Activated CD8-positive, alpha-beta memory T cell treated with anti-CD3 and anti-CD28 coated beads, Interleukin-2, amount 50 U/mL, for 1 hour (primary cell): ENCODE data around the gene TTLL11.

ENCODE experiments used
- DNase-seq: peaks from one replicate; pipeline ENCODE4 v3.0.0-alpha.2; 2020; ENCODE audit errors: extremely low read depth

TTLL11 gene

DNA sequence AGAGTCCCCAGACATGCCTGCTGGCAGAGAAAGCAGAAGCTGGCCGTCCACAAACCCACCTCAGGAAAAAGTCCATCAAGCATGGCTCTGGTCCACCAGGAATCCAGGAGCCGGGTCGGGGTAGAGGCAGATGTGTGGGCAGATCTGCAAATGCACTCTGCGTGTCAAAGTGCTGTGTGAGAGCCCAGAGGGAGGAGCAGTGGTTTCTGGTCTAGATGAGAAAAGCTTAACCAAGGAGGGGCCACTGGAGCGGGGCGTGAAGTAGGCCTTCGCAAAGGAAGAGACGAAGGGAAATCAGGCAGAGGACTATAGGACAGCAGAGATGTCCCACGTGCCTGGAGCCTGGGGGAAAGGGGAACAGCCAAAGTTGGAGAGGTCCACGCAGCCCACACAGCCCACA lies 40.0 kb downstream of the TTLL11 start:
- no peak for DNase-seq

DNA sequence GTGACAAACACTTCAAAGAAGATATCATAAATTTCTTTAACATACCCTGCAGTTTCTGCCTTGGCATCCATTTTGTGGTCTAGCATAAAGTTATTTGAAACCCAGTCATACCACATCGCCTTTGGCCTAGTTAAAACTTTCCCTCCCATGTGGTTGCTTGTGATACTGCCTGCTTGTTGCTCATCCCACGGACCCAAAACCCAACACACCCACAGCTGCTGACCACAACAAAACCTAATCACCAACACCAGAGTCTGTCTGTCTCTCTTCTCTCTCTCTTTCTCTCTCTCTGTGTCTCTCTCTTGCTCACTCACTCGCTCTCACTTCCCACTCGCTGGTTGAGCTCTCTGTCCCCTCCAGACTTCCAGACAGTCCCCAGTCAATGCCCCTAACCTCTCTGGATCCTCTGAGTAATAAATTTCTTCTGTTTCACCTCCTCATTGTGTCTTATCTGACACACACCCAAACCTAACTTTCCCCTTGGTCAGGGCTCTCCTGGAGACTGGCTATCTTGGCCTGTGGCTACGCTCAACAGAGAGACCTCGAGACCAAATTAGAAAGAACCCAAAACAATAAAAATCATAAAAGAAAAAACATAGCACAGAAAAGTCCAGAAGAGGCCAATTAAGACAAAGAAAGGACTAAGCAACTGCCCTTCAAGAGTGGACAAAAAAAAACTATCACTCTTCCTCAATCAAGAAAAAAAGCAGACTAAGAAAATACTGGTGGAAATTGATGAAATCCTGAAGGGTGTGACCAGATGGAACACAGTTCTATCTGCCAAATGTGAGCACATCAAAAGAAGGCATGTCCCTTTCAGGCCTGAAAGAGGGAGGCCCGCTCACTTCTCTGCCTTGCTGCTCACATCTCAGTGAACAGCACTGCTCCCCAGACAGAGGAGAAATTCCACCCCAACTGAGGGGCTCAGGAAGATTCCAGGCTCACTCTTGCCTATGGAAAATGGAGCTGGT lies 41.5 kb downstream of the TTLL11 start:
- no peak for DNase-seq

DNA sequence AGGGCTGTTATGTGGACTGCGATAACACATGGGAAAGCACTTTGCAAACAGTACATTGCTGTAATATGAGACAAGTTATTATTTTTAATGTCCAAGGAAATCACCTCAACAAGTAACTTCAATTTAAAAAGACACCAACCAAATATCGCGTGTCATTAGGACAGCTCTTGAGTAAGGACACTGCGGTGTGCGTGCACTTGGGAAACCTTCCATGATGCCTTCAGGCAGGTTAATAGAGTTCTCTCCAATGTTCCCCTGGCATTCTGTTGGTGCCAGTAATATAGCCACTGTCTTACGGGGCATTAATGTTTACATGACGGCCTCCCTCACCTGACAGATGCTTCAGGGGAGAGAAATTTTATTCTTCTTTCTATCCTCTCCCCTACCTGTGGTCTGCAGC lies 42.9 kb downstream of the TTLL11 start:
- no peak for DNase-seq

DNA sequence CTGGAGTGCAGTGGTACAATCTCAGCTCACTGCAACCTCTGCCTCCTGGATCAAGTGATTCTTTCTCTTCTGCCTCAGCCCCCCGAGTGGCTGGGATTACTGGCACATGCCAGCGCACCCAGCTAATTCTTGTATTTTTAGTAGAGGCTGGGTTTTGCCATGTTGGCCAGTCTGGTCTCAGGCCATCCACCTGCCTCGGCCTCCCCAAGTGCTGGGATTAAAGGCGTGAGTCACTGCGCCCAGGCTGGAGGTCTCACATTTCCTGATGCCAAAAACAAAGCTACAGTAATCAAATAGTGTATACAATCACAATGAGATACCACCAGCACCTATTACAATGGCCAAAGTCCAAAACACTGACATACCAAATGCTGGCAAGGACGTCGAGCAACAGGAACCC lies 51.1 kb downstream of the TTLL11 start:
- no peak for DNase-seq

DNA sequence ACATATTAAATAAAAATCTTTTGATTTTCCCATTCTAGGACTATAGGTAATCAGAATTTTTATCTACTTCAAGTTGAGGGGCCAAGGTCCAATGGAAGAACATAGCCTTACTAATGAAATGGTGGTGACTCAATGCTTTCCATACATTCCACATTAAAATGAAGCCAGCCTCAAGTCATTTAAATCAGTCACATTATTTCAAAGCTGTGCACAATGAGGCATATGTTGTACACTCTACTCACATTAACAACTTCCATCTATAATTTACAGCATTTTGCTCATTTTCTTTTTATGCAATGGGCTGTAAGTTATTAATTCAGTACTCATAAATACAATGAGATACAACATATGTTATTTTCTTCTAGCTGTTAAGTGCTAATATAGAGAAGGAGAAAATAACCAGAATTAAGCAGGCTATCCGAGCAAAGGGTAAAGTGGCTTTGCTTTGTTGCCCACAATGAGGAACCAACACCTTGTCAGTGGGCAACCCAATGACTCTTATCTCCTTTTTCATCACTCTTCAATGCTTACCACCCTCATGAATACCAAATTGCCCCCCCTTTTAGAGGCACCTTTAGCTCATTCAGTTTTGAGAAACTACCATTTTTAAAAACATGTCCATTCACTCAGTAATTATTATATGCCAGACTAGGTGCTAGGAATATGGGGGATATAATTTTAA lies 52.4 kb downstream of the TTLL11 start:
- no peak for DNase-seq

DNA sequence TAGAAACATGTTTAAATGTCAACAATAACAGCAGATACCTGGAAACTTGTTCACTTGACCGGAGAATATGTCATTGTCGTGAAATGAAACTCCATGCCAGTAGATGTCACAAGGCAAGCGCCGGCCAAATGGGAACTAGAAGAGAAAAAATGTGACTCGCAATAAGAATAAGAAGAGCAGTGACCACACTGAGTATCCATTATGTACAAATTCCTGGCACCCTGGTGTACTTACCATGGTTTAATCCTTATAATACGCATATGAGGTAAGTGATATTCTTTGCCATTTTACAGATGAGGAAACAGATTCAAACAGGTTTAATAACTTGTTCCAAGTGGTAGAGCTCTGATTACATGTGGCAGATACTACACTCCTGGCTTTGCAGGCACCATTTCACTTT lies 53.9 kb downstream of the TTLL11 start:
- DNase-seq: no peak

DNA sequence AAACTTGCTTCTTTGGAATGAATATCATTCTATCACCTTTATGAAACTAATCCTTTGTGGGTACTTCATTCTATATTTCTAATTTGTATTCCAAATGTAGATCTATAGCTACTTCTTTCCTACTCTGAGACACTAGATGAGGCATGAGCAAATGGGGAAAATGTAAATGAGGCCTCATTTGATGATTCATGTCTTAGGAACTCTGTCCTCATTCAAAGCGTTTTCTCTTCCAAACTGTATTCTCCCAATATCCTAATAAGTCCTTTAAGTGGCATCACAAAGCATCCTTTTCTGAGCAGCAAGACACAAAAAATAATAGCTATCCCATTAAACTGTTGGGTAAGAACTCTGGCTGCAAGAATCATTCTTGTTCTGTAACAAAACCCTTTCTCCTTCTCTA lies 56.1 kb downstream of the TTLL11 start:
- DNase-seq: no peak

DNA sequence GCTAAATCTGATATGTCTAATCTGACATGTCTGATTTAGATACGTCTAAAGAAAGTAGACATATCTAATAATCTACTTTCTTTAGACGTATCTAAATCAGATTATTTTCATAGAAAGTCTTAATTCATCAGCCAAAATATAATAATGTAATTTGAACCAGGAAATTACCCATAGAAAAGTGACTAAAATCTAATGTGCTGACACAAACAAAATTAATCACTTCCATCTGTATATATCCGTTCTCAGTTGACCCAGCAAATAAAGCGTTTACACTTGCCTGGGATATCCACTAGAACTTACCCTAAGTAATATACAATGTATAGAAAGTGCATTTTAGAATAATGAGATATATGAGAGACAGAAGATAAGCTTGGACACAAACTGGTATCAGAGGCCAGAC lies 56.7 kb downstream of the TTLL11 start:
- DNase-seq: no peak

DNA sequence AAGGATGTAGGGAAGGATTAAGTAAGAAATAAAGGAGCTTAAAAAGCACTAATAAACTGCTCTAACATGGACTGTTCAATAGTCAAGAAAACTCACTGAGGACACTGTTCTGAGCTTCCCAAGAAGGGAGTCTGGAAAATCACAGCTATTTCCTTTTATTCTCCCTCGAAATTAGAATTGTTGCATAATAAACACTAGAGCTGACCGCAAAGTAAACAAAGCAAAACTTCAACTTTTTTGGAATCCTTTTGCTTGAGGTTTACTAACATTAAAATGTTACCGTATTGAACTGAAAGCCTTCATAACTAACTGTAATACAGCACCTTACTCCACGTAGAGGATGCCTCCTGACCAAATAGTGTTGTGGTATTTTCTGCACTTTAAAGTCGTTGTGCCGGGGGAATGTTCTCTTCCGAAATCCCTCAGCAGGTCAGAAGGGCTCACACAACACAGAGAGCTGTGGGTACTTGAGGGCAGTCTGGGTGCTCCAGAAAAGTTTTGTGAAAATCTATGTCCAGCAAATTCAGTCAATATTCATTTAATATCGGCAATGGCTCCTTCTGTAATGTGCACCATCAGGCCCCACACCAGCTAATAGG lies 59.2 kb downstream of the TTLL11 start:
- no peak for DNase-seq

DNA sequence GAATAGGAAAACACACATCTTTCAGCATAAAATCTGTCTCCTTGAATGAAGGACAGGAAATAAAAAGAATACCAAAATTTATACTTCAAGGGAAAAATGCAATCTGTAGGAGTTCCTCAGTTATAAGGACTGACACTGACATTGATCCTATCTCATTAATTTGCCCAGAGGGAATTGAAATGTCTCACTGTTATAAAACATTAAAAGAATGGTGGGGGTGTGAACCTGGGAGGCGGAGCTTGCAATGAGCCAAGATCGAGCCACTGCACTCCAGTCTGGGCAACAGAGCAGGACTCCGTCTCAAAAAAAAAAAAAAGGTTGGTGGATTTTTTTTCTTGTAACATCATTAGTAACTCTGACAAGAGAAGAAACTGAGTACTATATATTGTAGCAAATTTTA lies 60.8 kb downstream of the TTLL11 start:
- DNase-seq: no peak

DNA sequence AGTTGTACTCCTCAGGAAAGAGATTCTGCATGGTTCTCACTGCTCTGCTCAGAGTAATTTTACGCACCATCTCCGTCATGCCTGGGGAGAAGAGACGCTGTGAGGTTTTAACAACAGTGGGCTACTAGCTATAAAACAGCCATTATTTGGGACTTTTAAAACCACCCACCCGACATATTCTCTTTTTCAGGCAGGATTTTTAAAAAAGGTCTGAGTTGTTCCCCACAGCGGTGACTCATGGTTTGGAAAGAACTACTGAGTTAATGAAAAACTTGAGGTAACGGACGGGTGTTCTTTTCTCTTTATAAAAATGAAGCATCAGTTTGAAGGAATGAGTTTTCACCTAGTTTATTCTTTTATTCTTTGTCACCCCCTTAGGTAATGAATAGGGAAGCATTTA lies 61.3 kb downstream of the TTLL11 start:
- DNase-seq: no peak

DNA sequence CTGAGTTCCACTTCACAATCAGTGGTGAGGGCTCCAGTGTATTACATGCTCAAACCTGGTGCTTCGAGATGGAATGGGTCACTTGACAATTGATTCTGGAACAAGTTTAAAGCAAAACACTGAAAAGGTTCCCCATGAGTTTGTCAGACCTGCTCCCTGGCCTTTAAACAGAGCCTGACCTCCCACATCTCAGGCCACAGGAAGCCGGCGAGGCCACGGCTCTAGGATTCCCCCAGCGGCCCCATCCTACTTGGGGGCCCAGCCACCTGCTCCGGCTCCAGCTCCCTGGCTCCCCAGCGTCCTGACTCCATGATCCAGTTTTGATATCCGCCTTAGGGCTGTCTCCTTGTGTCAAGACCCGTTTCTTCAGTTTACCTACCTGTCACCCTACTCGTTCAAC lies 62.0 kb downstream of the TTLL11 start:
- no peak for DNase-seq

DNA sequence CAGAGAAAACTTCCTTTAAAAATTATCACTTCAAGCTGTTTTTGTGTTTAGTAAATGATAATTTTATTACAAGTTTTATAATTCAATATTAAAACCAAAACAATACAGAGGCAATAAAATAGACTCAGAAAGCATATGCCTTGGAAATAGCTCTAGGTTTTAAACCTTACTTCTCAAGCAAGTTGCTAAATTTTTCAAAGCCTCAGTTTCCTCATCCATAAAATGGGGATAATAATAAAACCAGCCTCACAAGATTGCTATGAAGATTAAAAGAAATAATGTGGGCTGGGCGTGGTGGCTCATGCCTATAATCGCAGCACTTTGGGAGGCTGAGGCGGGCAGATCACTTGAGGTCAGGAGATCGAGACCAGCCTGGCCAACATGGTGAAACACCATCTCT lies 62.8 kb downstream of the TTLL11 start:
- DNase-seq: no peak

DNA sequence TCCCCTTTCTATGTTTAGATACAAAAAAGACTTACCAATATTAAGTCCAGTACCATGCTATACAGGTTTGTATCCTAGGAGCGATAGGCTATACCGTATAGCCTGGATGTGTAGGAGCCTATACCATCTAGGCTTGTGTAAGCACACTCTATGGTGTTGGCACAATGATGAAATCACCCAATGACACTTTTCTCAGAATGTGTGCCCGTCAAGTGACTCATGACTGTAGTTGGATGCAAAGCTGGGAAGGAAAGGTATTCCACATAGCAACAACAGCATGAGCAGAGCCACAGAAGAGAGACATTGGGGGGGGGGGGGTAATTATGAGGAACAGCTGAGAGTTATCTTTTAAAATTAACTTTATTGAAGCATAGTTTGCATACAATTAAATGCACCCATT lies 63.2 kb downstream of the TTLL11 start:
- DNase-seq: no peak

DNA sequence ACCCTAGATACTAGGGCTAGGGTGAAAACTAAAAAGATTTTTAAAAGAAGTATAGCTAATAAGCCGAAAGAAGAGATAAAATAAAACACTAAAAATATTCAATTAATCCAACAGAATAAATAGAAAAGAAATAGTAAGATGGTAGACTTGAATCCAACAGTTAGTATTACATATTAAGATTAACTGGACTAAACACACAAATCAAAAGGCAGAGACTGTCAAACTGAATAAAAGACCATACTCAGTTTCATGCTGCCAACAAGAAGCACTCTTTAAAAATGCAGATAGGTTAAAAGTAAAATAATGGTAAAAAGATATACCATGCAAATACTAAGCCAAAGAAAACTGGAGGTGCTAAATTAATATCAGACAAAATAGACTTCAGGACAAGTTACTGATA lies 65.0 kb downstream of the TTLL11 start:
- DNase-seq: no peak

DNA sequence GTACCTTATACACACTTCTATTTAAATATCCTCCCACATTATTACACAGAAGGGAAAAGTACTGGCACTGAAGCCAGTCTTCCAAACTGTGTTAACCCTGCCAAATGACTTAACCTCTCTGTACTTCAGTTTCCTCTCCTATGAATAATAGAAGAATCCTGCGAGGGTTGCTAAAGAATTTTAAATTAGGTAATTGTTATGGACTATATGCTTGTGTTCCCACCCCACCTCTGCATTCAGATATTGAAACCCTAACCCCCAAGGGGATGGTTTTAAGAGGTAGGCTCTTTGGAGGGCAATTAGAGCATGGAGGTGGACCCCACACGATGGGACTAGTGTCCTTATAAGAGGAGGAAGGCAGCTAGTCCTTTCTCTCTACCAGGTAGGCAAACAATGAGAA lies 72.7 kb downstream of the TTLL11 start:
- DNase-seq: no peak

DNA sequence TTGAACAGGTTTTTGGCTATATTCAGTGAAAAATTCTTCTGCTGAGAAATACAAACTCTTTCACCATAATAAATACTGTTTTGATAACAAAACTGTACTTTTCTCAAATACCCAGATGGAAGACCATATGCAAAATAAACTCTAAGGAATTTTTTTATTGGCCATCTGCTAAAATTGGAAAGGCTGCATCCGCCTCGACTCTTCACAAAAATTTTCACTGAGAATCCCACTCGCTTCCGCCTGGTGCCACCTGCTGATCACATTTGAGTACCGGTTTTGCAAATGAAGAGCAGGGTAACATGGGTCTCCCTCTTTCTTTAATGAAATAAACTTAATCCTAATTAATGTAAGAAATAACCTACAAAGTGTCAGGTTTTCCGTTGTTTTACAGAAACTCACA lies 76.4 kb downstream of the TTLL11 start:
- no peak for DNase-seq

DNA sequence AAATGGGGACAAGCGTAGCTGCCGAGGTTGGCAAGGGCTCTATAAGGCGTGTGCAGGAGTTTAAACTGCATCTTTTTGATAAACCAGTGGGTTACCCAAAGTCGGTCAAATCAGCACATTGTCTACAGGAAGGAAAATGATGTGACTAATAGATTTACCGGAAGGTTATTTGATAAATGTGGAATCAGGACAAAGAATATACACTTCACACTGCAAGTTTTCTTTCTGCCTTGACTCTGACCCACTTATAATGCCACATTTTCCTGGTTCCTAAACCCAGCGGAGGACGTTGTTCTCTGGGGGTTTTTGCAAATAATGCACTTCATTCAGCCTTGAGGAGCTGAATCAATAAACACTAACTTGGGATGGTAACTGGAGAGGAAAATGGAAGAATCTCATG lies 76.8 kb downstream of the TTLL11 start:
- no peak for DNase-seq

DNA sequence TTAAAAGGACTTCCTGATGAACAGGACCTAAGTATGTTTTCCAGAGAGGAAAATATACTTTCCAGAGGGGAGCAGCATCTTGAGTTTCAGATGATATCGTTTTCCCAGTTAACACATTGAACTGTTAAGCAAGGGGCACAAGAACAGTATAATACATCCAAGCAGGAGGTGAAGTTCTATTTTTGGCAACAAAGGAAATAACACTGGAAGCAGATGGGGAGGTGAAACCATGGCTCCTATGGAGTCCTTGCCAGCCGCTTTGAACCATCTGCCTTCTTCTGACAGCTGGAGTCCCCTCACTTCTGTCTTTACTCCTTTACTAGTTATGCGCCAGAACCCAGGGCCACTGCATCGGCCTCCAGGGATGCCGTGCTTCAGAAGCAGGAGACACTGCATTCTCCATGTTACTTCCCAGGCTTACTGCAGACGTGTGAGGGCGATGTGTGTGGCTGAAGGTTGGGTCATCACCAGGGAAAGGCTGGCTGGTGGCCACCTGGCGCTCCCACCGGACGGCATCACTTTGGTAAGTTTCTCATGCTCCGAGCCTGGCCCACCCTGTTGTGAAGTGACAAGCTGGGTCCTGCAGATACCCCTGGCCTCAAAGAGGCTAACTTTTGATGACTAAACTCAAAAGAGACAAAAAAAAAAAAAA lies 77.8 kb downstream of the TTLL11 start:
- DNase-seq: no peak

DNA sequence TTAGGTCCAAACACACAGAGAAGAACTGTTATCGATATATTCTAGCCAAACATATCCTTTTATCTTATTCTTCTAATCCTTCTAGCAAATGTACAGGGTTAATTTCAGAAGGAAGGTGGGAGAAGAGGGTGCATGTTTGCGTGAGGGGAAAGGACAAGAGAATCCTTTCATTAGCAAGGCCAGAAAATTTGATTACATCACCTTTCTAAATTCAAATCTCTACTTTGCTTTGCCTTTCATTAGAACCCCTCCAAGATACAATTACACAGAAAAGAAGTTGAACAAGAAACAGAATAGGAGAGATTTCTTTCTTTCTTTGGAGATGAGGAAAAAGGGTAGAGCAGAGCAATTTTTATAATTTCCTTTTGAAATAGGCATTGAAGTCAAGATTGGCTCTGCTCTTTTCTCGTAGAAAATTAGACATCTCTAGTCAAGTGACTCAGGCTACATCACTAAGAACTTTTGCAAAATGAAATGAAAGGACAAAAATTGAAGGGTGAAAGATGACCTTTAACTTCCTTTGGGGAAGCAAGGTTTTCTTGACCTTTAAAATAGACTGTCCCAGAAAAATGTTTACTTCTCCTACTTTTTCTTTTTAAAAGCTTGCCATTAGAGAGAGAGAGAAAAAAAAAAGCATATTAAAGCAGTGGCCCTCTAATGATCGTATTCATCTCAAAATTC lies 81.2 kb downstream of the TTLL11 start:
- no peak for DNase-seq

DNA sequence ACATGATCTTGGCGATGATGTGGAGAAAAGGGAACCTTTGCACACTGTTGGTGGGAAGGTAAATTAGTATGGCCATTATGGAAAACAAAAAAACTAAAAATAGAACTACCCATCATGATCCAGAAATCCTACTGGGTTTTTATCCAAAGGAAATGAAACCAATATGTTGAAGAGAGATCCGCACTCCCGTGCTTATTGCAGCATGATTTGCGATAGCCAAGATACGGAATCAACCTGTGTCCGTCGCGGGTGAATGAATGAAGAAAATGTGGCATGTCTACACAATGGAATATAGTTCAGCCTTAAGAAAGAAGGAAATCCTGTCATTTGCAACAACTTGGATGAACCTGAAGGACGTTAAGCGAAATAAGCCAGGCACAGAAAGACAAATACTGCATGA lies 84.5 kb downstream of the TTLL11 start:
- no peak for DNase-seq

DNA sequence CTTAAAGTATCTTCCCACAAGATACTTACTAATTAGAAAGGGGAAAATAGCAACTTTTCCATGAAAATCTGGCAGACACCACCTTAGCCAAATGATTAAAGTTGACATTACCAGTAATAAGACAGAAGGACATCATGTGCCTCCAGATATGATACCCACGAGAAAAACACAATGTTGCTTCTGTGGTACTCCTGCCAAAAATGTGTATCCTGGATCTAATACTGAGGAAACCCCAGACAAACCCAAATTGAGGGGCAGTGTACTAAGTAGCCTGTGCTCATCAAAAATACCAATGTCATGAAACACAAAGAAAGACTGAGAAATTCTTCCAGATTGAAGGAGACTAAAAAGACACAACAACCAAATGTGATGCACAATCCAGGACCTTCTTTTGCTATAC lies 85.3 kb downstream of the TTLL11 start:
- DNase-seq: no peak
